ENCODE data around the gene PRDX3. TPM values are rescaled to one million over a fixed set of nuclear protein-coding genes. Genes with fewer than 3 reads are reported as not detected.
"Not testable (repeated sequence)": the region's sequence is repeated elsewhere in the genome, so short reads cannot be mapped to it uniquely, and the experiment has no call there.

The PRDX3 gene
- total RNA-seq, 1 donor from 2014 or later = 63.7 TPM

GRCh38 chr10:119162452-119163092, 16.0 kb downstream of the PRDX3 start:
- DNase-seq (no peak), ATAC-seq (ENCODE audit: low read depth) (no peak)
- Mint-ChIP-seq H3K9me3 (no peaks in the 10 kb centered on the region), H3K27me3 (no peaks in the 10 kb centered on the region), H3K36me3 (ENCODE audit: low read depth) (peaks cover 34% of the 10 kb centered on the region), H3K4me1 (peaks cover 18% of the 10 kb centered on the region), H3K27ac (no peak overlapping the region), H3K4me3 (no peak overlapping the region)
- ChIA-PET POLR2A (no interaction called here), CTCF (no interaction called here)
- intact Hi-C loops (cut with micrococcal nuclease) = loop anchor here (10.0 kb wide), 1 partner anchor 408 kb away; the partner anchor contains the start of gene CACUL1
- TF ChIP-seq, protein P1, sequence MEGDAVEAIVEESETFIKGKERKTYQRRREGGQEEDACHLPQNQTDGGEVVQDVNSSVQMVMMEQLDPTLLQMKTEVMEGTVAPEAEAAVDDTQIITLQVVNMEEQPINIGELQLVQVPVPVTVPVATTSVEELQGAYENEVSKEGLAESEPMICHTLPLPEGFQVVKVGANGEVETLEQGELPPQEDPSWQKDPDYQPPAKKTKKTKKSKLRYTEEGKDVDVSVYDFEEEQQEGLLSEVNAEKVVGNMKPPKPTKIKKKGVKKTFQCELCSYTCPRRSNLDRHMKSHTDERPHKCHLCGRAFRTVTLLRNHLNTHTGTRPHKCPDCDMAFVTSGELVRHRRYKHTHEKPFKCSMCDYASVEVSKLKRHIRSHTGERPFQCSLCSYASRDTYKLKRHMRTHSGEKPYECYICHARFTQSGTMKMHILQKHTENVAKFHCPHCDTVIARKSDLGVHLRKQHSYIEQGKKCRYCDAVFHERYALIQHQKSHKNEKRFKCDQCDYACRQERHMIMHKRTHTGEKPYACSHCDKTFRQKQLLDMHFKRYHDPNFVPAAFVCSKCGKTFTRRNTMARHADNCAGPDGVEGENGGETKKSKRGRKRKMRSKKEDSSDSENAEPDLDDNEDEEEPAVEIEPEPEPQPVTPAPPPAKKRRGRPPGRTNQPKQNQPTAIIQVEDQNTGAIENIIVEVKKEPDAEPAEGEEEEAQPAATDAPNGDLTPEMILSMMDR (IDR thresholded peaks at IDR 0.05) = no peak

GRCh38 chr10:119161680-119162451, 16.7 kb downstream of the PRDX3 start:
- intact Hi-C loops (cut with micrococcal nuclease) = loop anchor here (10.0 kb wide), 1 partner anchor 407 kb away; the partner anchor contains the start of gene CACUL1
- no peak overlapping the region for H3K27ac Mint-ChIP-seq

GRCh38 chr10:119159332-119159731, 19.3 kb downstream of the PRDX3 start:
- H3K9me3 Mint-ChIP-seq = no peaks in the 10 kb centered on the region

More at GRCh38 chr10:119161680-119162451, 16.7 kb downstream of the PRDX3 start:
- H3K4me1 Mint-ChIP-seq = peaks cover 18% of the 10 kb centered on the region
- ChIA-PET CTCF (no interaction called here), POLR2A (interaction anchor here (0.7 kb wide), 1 partner anchor 245 kb away, joined by 4 read pairs; no protein-coding TSS in a partner anchor)
- no peaks in the 10 kb centered on the region for H3K9me3 Mint-ChIP-seq
- TF ChIP-seq, protein P1 (IDR thresholded peaks at IDR 0.05) = no peak
- peaks cover 36% of the 10 kb centered on the region for H3K36me3 Mint-ChIP-seq (ENCODE audit: low read depth)
- H3K4me3 Mint-ChIP-seq = no peak overlapping the region
- DNase-seq (no peak), ATAC-seq (ENCODE audit: low read depth) (no peak)
- H3K27me3 Mint-ChIP-seq = no peaks in the 10 kb centered on the region

GRCh38 chr10:119153661-119154060, 25.0 kb downstream of the PRDX3 start:
- TF ChIP-seq, protein P1 (IDR thresholded peaks at IDR 0.05) = no peak
- intact Hi-C loops (cut with micrococcal nuclease) = no loop called here
- no peak overlapping the region for H3K27ac Mint-ChIP-seq
- no peaks in the 10 kb centered on the region for H3K9me3 Mint-ChIP-seq
- no peak for DNase-seq
- ChIA-PET CTCF (no interaction called here), POLR2A (interaction anchor here (0.6 kb wide), 1 partner anchor 40 kb away, joined by 3 read pairs; no protein-coding TSS in a partner anchor)
- ATAC-seq (ENCODE audit: low read depth) = no peak
- H3K36me3 Mint-ChIP-seq (ENCODE audit: low read depth) = peaks cover 62% of the 10 kb centered on the region
- H3K4me3 Mint-ChIP-seq = no peak overlapping the region
- no peaks in the 10 kb centered on the region for H3K27me3 Mint-ChIP-seq
- H3K4me1 Mint-ChIP-seq = no peaks in the 10 kb centered on the region

More at GRCh38 chr10:119159332-119159731, 19.3 kb downstream of the PRDX3 start:
- ChIA-PET CTCF (no interaction called here), POLR2A (no interaction called here)
- Mint-ChIP-seq H3K4me1 (peaks cover 2% of the 10 kb centered on the region), H3K36me3 (ENCODE audit: low read depth) (peaks cover 53% of the 10 kb centered on the region), H3K27me3 (no peaks in the 10 kb centered on the region), H3K27ac (no peak overlapping the region), H3K4me3 (no peak overlapping the region)
- intact Hi-C loops (cut with micrococcal nuclease) = no loop called here
- no peak for DNase-seq
- no peak for ATAC-seq (ENCODE audit: low read depth)
- TF ChIP-seq, protein P1 (IDR thresholded peaks at IDR 0.05) = no peak

DNA sequence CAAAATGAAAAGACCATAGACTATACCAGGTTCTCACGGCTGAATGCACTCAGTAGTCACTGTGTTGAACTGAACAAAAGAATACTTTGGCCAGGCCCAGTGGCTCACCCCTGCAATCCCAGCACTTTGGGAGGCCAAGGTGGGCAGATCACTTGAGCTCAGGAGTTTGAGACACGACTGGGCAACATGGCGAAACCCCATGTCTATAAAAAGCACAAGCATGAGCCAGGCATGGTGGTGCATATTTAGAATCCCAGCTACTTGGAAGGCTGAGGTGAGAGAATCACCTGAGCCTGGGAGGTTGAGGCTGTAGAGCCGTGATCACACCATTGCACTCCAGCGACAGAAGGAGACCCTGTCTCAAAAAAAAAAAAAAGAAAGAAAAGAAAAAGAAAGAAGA, 25.6 kb downstream of the PRDX3 start:
- intact Hi-C loops (cut with micrococcal nuclease) = no loop called here
- CTCF ChIA-PET = no interaction called here
- H3K4me1 Mint-ChIP-seq = no peaks in the 10 kb centered on the region
- H3K36me3 Mint-ChIP-seq (ENCODE audit: low read depth) = peaks cover 62% of the 10 kb centered on the region
- no peak overlapping the region for H3K27ac Mint-ChIP-seq
- ATAC-seq (ENCODE audit: low read depth) (no peak), DNase-seq (no peak)
- TF ChIP-seq, protein P1 (IDR thresholded peaks at IDR 0.05) = no peak
- no peak overlapping the region for H3K4me3 Mint-ChIP-seq
- no peaks in the 10 kb centered on the region for H3K27me3 Mint-ChIP-seq
- no peaks in the 10 kb centered on the region for H3K9me3 Mint-ChIP-seq
- POLR2A ChIA-PET = no interaction called here

GRCh38 chr10:119151601-119152000, 27.0 kb downstream of the PRDX3 start:
- H3K27ac Mint-ChIP-seq; H3K4me1 Mint-ChIP-seq; CTCF ChIA-PET; intact Hi-C loops (cut with micrococcal nuclease); ATAC-seq (ENCODE audit: low read depth); H3K4me3 Mint-ChIP-seq; DNase-seq; H3K9me3 Mint-ChIP-seq; H3K27me3 Mint-ChIP-seq: not testable (repeated sequence)
- POLR2A ChIA-PET = interaction anchor here (0.7 kb wide), 1 partner anchor 43 kb away, joined by 3 read pairs; no protein-coding TSS in a partner anchor
- H3K36me3 Mint-ChIP-seq (ENCODE audit: low read depth) = peaks cover 66% of the 10 kb centered on the region
